SK-N-MC (cell line): Measurements from ENCODE around the gene NBEA.

Experiments
- EZH2 ChIP-seq: fragments of 200-600 bp; sonication (generic); IDR thresholded peaks from one replicate; pipeline ENCODE4 v1.6.1; 2017; ENCODE audit warnings: antibody characterized with exemption
- POLR2AphosphoS5 ChIP-seq: IDR thresholded peaks from 2 replicates; pipeline ENCODE4 v1.6.1; 2012; ENCODE audit warnings: mild to moderate bottlenecking, low read depth, low read length, borderline replicate concordance

DNA sequence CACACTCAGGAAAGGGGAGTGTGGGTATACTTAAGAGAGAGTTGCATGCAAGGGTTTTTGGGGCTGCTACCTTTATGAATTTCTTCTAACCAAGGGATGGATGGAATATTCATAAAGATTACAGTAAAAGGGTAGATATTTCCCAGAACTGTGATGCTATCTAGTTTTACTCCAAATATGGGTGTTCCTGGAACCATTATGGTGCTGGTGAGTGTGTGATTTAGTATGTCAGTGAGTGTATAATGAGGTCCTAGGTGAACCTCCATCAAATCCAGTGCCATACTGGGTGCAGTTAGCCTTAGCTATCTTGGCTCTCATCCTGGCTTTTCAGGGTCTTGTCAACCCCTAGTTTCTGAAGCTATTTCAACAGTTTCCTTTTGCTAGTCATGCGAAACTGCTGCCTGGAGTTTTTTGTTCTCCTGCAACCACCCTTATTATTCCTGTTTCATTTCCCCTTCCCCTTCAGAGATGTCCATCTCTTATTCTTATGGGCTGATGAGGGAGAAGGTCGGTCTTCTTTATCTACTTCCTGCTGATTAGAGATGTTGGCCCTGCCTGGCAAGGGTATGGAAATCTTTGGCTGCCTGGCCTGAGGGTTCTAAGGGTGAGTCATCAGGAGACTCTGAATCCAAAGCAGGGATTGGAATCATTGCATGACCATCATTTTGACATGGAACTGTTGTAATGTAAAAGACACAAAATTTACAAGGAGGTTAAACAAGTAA is 202.3 kb downstream of the NBEA start:
- TF ChIP-seq EZH2 (no peak), POLR2AphosphoS5 (no peak)
